Memory B cell (primary cell): ENCODE data around the gene DDX21.
"Not testable (repeated sequence)": the region's sequence is repeated elsewhere in the genome, so short reads cannot be mapped to it uniquely, and the experiment has no call there.

ENCODE experiments used
- ATAC-seq: fragments of 150-1000 bp; cut with Tn5 transposase; 2 replicates; pipeline ENCODE4 v1.10.0; 2021; ENCODE audit warnings: low read depth, mild to moderate bottlenecking, moderate library complexity
- DNase-seq, 2 donors: peaks; one replicate each; pipeline ENCODE4 v3.0.0; 2022; ENCODE audit warnings: low spot score in 2 of 2
- H3K27ac Mint-ChIP-seq: one replicate; pipeline ENCODE4 v1.8.0; 2022; ENCODE audit warnings: mild to moderate bottlenecking, moderate library complexity, mixed read lengths
- H3K27me3 Mint-ChIP-seq: one replicate; pipeline ENCODE4 v1.8.0; 2022; ENCODE audit warnings: mixed read lengths
- H3K36me3 Mint-ChIP-seq: one replicate; pipeline ENCODE4 v1.8.0; 2022; ENCODE audit warnings: mild to moderate bottlenecking, mixed read lengths
- H3K4me1 Mint-ChIP-seq: one replicate; pipeline ENCODE4 v1.8.0; 2022; ENCODE audit warnings: mixed read lengths
- H3K4me3 Mint-ChIP-seq: one replicate; pipeline ENCODE4 v1.8.0; 2022; ENCODE audit warnings: mild to moderate bottlenecking, moderate library complexity, mixed read lengths
- H3K9me3 Mint-ChIP-seq: one replicate; pipeline ENCODE4 v1.8.0; 2022; ENCODE audit warnings: mixed read lengths

The DDX21 gene

DNA sequence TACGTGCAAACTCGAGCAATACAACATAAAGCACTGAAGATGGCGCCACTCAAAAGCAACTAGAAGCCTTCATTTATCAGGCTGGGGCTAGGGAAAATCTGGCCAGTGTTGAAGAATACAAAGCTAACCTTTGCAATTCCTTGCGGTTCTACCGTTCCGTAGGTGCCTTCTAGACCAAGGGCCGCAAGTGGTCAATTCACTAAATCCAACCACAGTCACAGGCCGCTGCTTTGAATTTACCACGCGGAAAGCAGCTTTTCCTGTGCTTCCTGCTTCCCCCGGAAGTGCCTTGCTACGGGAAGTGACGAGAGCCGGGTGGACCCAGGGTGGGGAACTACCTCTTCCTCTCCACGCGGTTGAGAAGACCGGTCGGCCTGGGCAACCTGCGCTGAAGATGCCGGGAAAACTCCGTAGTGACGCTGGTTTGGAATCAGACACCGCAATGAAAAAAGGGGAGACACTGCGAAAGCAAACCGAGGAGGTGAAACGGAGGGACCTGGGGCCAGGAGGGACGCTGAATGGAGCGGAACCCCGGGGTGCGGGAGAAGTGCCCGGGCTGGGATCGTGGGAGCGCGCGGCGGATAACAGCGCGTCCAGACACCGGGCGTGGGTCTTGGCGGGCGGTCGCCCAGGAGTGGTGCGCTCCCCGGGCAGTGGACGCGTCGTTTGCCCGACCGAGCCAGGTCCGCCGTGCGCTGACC is at the start of gene DDX21:
TSS of gene DDX21 (plus strand) at position 339 of the 701 bp plus-strand sequence. CDS start at position 395, 56 bp downstream.
- ATAC-seq, result peak; percentile 77
- peak within 1 kb of the TSS; percentile 99 for H3K27ac Mint-ChIP-seq
- H3K4me3 Mint-ChIP-seq, result peak within 1 kb of the TSS; percentile 96
- peak; percentile 81 to 84 for DNase-seq
- H3K4me1 Mint-ChIP-seq, result peaks cover 21% of the 10 kb centered on the region
- no peaks in the 10 kb centered on the region for H3K9me3 Mint-ChIP-seq
- H3K27me3 Mint-ChIP-seq, result no peaks in the 10 kb centered on the region
- H3K36me3 Mint-ChIP-seq, result peaks cover 6% of the 10 kb centered on the region

DNA sequence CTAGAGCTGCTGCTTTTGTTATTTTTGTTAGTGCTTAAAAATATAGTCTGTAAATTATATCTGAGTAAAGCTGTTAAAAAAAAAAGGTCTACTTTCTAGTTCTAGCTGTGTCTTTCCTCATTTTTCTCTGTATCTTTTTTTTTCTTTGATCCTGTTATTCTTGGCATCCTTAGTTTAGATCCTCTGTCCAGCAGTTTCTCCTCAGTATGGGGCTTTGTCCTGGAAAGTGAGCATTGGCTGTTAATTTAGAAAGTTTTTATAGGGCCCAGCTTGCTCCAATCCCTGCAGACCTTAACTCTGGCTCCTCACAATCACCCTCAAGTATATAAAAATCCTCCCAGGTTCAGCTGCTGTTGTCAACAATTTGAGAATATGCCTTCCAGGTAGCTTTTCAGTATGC is 31.4 kb upstream of the DDX21 start:
- peak overlapping the region; percentile 73 for H3K27ac Mint-ChIP-seq
- peaks cover 3% of the 10 kb centered on the region for H3K9me3 Mint-ChIP-seq
- ATAC-seq (no peak), DNase-seq (no peak)
- H3K36me3 Mint-ChIP-seq, result peaks cover 16% of the 10 kb centered on the region
- H3K4me1 Mint-ChIP-seq, result peaks cover 5% of the 10 kb centered on the region
- no peaks in the 10 kb centered on the region for H3K27me3 Mint-ChIP-seq
- H3K4me3 Mint-ChIP-seq, result no peak overlapping the region

- Mint-ChIP-seq H3K36me3 (peaks cover 21% of the 10 kb centered on the region), H3K27me3 (no peaks in the 10 kb centered on the region), H3K27ac (peak overlapping the region; percentile 73), H3K9me3 (peaks cover 3% of the 10 kb centered on the region), H3K4me1 (peaks cover 5% of the 10 kb centered on the region), H3K4me3 (no peak overlapping the region)
- ATAC-seq (no peak), DNase-seq (no peak)
Observed at GRCh38 chr10:68925489-68925888, 30.5 kb upstream of the DDX21 start.

- not testable (repeated sequence) for H3K4me1 Mint-ChIP-seq, DNase-seq, H3K4me3 Mint-ChIP-seq, H3K27me3 Mint-ChIP-seq, H3K9me3 Mint-ChIP-seq, ATAC-seq
- H3K36me3 Mint-ChIP-seq, result peaks cover 24% of the 10 kb centered on the region
- H3K27ac Mint-ChIP-seq, result peak overlapping the region; percentile 78
Observed at GRCh38 chr10:68929157-68929556, 26.8 kb upstream of the DDX21 start.

- not testable (repeated sequence) for DNase-seq, H3K4me1 Mint-ChIP-seq, H3K27ac Mint-ChIP-seq, ATAC-seq, H3K4me3 Mint-ChIP-seq, H3K27me3 Mint-ChIP-seq, H3K9me3 Mint-ChIP-seq
- peaks cover 24% of the 10 kb centered on the region for H3K36me3 Mint-ChIP-seq
Observed at GRCh38 chr10:68929888-68930287, 26.1 kb upstream of the DDX21 start.

- not testable (repeated sequence) for H3K27me3 Mint-ChIP-seq, H3K9me3 Mint-ChIP-seq, ATAC-seq, DNase-seq, H3K4me3 Mint-ChIP-seq, H3K27ac Mint-ChIP-seq, H3K4me1 Mint-ChIP-seq
- peaks cover 27% of the 10 kb centered on the region for H3K36me3 Mint-ChIP-seq
Observed at GRCh38 chr10:68932860-68933259, 23.1 kb upstream of the DDX21 start.

GRCh38 chr10:68934994-68935393 is 21.0 kb upstream of the DDX21 start:
- H3K27me3 Mint-ChIP-seq, result no peaks in the 10 kb centered on the region
- peaks cover 30% of the 10 kb centered on the region for H3K36me3 Mint-ChIP-seq
- ATAC-seq (no peak), DNase-seq (no peak)
- peaks cover 4% of the 10 kb centered on the region for H3K4me1 Mint-ChIP-seq
- no peak overlapping the region for H3K4me3 Mint-ChIP-seq
- H3K9me3 Mint-ChIP-seq, result no peaks in the 10 kb centered on the region
- H3K27ac Mint-ChIP-seq, result no peak overlapping the region

- no peak for ATAC-seq
Observed at GRCh38 chr10:68938117-68938516, 17.9 kb upstream of the DDX21 start.

GRCh38 chr10:68938884-68939283 is 17.1 kb upstream of the DDX21 start:
- H3K27ac Mint-ChIP-seq, result no peak overlapping the region
- no peaks in the 10 kb centered on the region for H3K4me1 Mint-ChIP-seq
- no peak for ATAC-seq
- H3K36me3 Mint-ChIP-seq, result peaks cover 22% of the 10 kb centered on the region
- no peak overlapping the region for H3K4me3 Mint-ChIP-seq
- DNase-seq, result no peak
- H3K9me3 Mint-ChIP-seq, result no peaks in the 10 kb centered on the region
- no peaks in the 10 kb centered on the region for H3K27me3 Mint-ChIP-seq

More at GRCh38 chr10:68938117-68938516, 17.9 kb upstream of the DDX21 start:
- Mint-ChIP-seq H3K27me3 (no peaks in the 10 kb centered on the region), H3K9me3 (no peaks in the 10 kb centered on the region), H3K27ac (peak overlapping the region; percentile 15), H3K4me3 (no peak overlapping the region), H3K4me1 (no peaks in the 10 kb centered on the region), H3K36me3 (peaks cover 22% of the 10 kb centered on the region)
- DNase-seq, result no peak

- peaks cover 27% of the 10 kb centered on the region for H3K36me3 Mint-ChIP-seq
- H3K27me3 Mint-ChIP-seq, H3K9me3 Mint-ChIP-seq, H3K27ac Mint-ChIP-seq, DNase-seq, H3K4me3 Mint-ChIP-seq, H3K4me1 Mint-ChIP-seq, ATAC-seq: not testable (repeated sequence)
Observed at GRCh38 chr10:68940917-68941316, 15.1 kb upstream of the DDX21 start.

- no peaks in the 10 kb centered on the region for H3K27me3 Mint-ChIP-seq
- H3K4me1 Mint-ChIP-seq, result peaks cover 4% of the 10 kb centered on the region
- ATAC-seq, result no peak
- no peak for DNase-seq
- no peaks in the 10 kb centered on the region for H3K9me3 Mint-ChIP-seq
- no peak overlapping the region for H3K27ac Mint-ChIP-seq
- H3K4me3 Mint-ChIP-seq, result no peak overlapping the region
- H3K36me3 Mint-ChIP-seq, result peaks cover 13% of the 10 kb centered on the region
Observed at GRCh38 chr10:68950598-68950997, 5.4 kb upstream of the DDX21 start.

- H3K27ac Mint-ChIP-seq, result peak overlapping the region; percentile 99
- no peaks in the 10 kb centered on the region for H3K9me3 Mint-ChIP-seq
- H3K4me3 Mint-ChIP-seq, result peak overlapping the region; percentile 21
- ATAC-seq (no peak), DNase-seq (no peak)
- H3K27me3 Mint-ChIP-seq, result no peaks in the 10 kb centered on the region
- H3K36me3 Mint-ChIP-seq, result peaks cover 4% of the 10 kb centered on the region
- H3K4me1 Mint-ChIP-seq, result peaks cover 18% of the 10 kb centered on the region
Observed at GRCh38 chr10:68954904-68955303, 1.1 kb upstream of the DDX21 start.

- ATAC-seq (peak; percentile 2), DNase-seq (no peak)
- Mint-ChIP-seq H3K4me3 (peak overlapping the region; percentile 96), H3K9me3 (no peaks in the 10 kb centered on the region), H3K27ac (peak overlapping the region; percentile 99), H3K27me3 (no peaks in the 10 kb centered on the region), H3K36me3 (peaks cover 6% of the 10 kb centered on the region), H3K4me1 (peaks cover 21% of the 10 kb centered on the region)
Observed at GRCh38 chr10:68955355-68955831, 577 bp upstream of the DDX21 start.

GRCh38 chr10:68957284-68957615 is 1.3 kb downstream of the DDX21 start:
- Mint-ChIP-seq H3K9me3 (no peaks in the 10 kb centered on the region), H3K27me3 (no peaks in the 10 kb centered on the region), H3K27ac (peak overlapping the region; percentile 99), H3K36me3 (peaks cover 13% of the 10 kb centered on the region), H3K4me3 (peak overlapping the region; percentile 96), H3K4me1 (peaks cover 26% of the 10 kb centered on the region)
- no peak for ATAC-seq
- DNase-seq, result no peak

DNA sequence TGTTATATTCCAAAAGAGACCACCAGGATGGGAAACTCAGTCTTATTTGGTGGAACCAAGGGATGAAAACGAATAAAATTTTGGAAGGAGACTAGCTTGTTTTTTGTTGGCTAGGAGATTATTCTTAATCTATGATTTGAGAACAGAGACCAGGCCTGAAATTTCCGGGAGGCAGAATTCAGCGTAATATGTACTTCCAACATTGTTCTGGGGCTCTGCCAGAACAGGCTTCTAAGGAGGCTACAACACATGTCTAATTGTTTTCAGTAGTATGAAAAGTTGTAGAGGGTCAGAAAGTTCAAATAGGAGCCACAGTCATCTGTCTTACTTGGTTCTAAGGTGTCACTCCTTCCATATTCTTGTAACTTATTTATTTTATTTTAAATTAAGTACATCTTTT is 1.7 kb downstream of the DDX21 start:
- Mint-ChIP-seq H3K4me3 (peak overlapping the region; percentile 96), H3K36me3 (peaks cover 14% of the 10 kb centered on the region), H3K4me1 (peaks cover 26% of the 10 kb centered on the region), H3K9me3 (no peaks in the 10 kb centered on the region), H3K27me3 (no peaks in the 10 kb centered on the region), H3K27ac (peak overlapping the region; percentile 99)
- ATAC-seq, result no peak
- DNase-seq, result no peak
